ENCODE results near the gene CCDC69. TPM values are rescaled to one million over a fixed set of nuclear protein-coding genes. Genes with fewer than 3 reads are reported as not detected.

The CCDC69 gene
- total RNA-seq, 1 donor from 2014 or later = 101 TPM

DNA sequence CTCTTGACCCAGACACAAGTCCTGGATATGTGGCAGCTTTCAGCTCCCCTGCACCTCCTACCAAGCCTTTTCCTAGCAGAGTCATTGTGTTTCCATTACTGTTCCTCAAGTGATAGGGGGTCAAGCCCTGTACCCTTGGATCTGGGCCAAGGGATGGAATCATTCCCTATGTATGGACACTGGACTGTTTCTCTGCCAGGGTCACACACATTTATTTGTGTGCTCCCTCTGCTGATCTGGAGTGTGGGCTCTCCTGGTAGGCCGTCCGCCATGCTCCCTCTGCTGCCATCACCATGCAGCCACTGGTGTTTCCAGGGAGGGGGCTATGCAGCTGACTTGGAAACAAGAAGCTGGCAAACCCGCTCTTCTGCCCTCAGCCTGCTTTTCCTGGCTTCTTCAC is 38.6 kb upstream of the CCDC69 start:
- no peak overlapping the region for H3K4me3 ChIP-seq
- no peaks in the 10 kb centered on the region for H3K27me3 ChIP-seq
- intact Hi-C loops (cut with DNase I) = no loop called here
- no peaks in the 10 kb centered on the region for H3K4me1 ChIP-seq
- peaks cover 21 to 45% of the 10 kb centered on the region in 2 donors for H3K36me3 ChIP-seq
- TF ChIP-seq, protein P1, sequence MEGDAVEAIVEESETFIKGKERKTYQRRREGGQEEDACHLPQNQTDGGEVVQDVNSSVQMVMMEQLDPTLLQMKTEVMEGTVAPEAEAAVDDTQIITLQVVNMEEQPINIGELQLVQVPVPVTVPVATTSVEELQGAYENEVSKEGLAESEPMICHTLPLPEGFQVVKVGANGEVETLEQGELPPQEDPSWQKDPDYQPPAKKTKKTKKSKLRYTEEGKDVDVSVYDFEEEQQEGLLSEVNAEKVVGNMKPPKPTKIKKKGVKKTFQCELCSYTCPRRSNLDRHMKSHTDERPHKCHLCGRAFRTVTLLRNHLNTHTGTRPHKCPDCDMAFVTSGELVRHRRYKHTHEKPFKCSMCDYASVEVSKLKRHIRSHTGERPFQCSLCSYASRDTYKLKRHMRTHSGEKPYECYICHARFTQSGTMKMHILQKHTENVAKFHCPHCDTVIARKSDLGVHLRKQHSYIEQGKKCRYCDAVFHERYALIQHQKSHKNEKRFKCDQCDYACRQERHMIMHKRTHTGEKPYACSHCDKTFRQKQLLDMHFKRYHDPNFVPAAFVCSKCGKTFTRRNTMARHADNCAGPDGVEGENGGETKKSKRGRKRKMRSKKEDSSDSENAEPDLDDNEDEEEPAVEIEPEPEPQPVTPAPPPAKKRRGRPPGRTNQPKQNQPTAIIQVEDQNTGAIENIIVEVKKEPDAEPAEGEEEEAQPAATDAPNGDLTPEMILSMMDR (IDR thresholded peaks at IDR 0.05) = no peak
- no peaks in the 10 kb centered on the region for H3K9me3 ChIP-seq
- no peak overlapping the region for H3K27ac ChIP-seq
- DNase-seq (ENCODE audit: low spot score in 2 of 2) = no peak

DNA sequence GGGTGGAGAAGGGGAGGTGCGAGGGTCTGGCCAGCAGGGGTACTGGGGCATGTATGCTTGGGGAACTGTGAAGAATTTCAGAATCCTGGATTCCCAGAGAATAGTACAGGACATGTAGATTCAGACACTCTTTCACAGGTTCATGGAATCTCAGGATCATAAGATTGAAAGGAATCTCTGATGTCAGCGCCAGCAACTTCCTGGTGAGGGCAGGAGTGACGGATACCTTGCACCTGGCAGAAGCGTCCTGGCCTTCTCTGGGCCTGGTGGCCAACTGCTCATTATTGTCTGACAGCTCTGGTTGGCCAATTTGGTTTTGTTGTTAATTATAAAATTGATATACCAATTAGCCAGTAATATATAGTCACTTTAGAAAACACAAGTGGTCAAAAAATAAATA is 36.0 kb upstream of the CCDC69 start:
- intact Hi-C loops (cut with DNase I) = loop anchor here (10.0 kb wide), 1 partner anchor 185 kb away; the partner anchor contains the start of gene SLC36A1

DNA sequence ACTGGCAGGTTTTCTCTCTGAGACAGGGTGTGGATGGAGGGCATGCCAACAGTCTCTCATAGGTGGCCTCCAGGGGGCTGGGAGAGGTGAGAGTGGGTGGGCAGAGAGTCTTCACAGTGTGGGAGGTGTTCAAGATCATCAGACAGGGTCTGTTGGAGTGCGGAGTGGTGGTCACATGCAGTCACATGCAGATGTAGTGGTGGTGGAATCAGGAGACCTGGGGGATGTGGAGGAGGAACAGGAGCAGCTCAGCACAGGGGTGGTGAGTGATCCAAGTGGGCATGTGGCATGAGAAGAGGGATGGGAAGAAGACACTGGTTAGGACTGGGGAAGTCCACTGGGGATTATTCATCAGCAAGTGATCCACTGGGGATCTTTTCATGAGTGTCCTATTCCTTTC is 34.9 kb upstream of the CCDC69 start:
- Histone ChIP-seq H3K4me1 (peaks cover 0 to 8% of the 10 kb centered on the region in 2 donors), H3K27me3 (no peaks in the 10 kb centered on the region), H3K27ac (no peak overlapping the region), H3K36me3 (peaks cover 6 to 19% of the 10 kb centered on the region in 2 donors), H3K9me3 (no peaks in the 10 kb centered on the region), H3K4me3 (no peak overlapping the region)
- DNase-seq (ENCODE audit: low spot score in 2 of 2) = no peak
- intact Hi-C loops (cut with DNase I) = loop anchor here (10.0 kb wide), 1 partner anchor 186 kb away; the partner anchor contains the start of gene SLC36A1
- TF ChIP-seq, protein P1 (IDR thresholded peaks at IDR 0.05) = no peak

More for the DNA sequence above, 36.0 kb upstream of the CCDC69 start:
- Histone ChIP-seq H3K27me3 (no peaks in the 10 kb centered on the region), H3K27ac (no peak overlapping the region), H3K36me3 (peaks cover 6 to 20% of the 10 kb centered on the region in 2 donors), H3K4me3 (no peak overlapping the region), H3K9me3 (no peaks in the 10 kb centered on the region), H3K4me1 (peaks cover 0 to under 1% of the 10 kb centered on the region in 2 donors)
- DNase-seq (ENCODE audit: low spot score in 2 of 2) = no peak
- TF ChIP-seq, protein P1 (IDR thresholded peaks at IDR 0.05) = no peak

DNA sequence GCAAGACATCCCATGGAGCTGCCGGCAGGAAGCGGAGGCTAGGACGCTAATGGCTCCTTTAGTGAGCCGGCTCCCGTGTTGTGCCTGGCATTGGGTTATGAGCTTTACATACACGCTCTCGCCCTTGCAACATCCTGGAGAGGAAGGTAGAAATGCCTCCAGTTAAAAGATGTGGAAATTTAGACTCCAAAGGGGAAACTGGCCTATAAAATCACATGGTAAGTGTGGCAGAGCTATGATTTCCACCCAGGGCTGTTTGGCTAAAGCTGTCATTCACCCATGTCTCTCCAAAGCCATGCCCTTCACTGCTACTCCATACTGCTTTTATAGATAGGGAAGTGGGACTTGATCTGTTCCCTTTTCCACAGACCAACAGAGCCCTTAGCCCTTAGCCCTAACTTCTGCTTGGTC is 34.3 kb upstream of the CCDC69 start:
- peaks cover 6 to 19% of the 10 kb centered on the region in 2 donors for H3K36me3 ChIP-seq
- H3K4me1 ChIP-seq = peaks cover 5 to 8% of the 10 kb centered on the region in 2 donors
- H3K9me3 ChIP-seq = no peaks in the 10 kb centered on the region
- H3K27me3 ChIP-seq = no peaks in the 10 kb centered on the region
- intact Hi-C loops (cut with DNase I) = loop anchor here (10.0 kb wide), 1 partner anchor 187 kb away; the partner anchor contains the start of gene SLC36A1
- no peak for DNase-seq (ENCODE audit: low spot score in 2 of 2)
- no peak overlapping the region for H3K27ac ChIP-seq
- TF ChIP-seq, protein P1 (IDR thresholded peaks at IDR 0.05) = no peak
- H3K4me3 ChIP-seq = no peak overlapping the region

DNA sequence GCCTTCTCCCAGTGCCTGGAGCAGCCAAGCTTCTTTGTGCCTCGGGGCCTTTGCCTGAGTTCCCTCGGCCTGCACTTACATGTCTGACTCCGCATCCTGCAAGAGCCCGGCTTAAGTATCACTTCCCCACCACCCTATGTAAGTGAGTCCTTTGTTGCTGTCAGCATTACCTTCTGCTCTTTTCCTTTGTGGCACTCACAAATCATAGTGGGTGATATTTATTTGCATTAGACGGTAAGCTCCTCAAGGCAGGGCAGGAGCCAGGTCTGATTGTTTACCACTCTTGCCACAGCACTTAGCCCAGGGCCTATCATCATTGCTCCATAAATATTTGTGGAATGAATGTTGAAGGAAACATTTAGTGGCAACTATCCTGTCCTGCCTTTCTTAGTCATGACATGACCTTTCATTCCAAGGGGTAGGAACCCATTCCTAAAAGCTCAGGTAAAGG is 33.9 kb upstream of the CCDC69 start:
- Histone ChIP-seq H3K4me3 (no peak overlapping the region), H3K27ac (no peak overlapping the region), H3K9me3 (no peaks in the 10 kb centered on the region), H3K27me3 (no peaks in the 10 kb centered on the region), H3K4me1 (peaks cover 5 to 8% of the 10 kb centered on the region in 2 donors), H3K36me3 (peaks cover 6 to 19% of the 10 kb centered on the region in 2 donors)
- no peak for DNase-seq (ENCODE audit: low spot score in 2 of 2)
- TF ChIP-seq, protein P1 (IDR thresholded peaks at IDR 0.05) = no peak
- intact Hi-C loops (cut with DNase I) = loop anchor here (10.0 kb wide), 1 partner anchor 187 kb away; the partner anchor contains the start of gene SLC36A1
